GM18511 (cell line): ENCODE measurements around the gene TNF.

Experiments
- ATAC-seq: cut with Tn5 transposase; IDR thresholded peaks from one replicate; pipeline ENCODE4 v1.9.1; 2021; ENCODE audit warnings: mild to moderate bottlenecking, moderate library complexity; ENCODE audit not compliant: unreplicated experiment

TNF gene

DNA sequence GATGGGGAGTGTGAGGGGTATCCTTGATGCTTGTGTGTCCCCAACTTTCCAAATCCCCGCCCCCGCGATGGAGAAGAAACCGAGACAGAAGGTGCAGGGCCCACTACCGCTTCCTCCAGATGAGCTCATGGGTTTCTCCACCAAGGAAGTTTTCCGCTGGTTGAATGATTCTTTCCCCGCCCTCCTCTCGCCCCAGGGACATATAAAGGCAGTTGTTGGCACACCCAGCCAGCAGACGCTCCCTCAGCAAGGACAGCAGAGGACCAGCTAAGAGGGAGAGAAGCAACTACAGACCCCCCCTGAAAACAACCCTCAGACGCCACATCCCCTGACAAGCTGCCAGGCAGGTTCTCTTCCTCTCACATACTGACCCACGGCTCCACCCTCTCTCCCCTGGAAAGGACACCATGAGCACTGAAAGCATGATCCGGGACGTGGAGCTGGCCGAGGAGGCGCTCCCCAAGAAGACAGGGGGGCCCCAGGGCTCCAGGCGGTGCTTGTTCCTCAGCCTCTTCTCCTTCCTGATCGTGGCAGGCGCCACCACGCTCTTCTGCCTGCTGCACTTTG lies at the start of gene TNF:
TNF (plus strand) TSS at position 231 of the 567 bp plus-strand sequence; CDS start at position 408, 177 bp downstream.
- no peak for ATAC-seq

DNA sequence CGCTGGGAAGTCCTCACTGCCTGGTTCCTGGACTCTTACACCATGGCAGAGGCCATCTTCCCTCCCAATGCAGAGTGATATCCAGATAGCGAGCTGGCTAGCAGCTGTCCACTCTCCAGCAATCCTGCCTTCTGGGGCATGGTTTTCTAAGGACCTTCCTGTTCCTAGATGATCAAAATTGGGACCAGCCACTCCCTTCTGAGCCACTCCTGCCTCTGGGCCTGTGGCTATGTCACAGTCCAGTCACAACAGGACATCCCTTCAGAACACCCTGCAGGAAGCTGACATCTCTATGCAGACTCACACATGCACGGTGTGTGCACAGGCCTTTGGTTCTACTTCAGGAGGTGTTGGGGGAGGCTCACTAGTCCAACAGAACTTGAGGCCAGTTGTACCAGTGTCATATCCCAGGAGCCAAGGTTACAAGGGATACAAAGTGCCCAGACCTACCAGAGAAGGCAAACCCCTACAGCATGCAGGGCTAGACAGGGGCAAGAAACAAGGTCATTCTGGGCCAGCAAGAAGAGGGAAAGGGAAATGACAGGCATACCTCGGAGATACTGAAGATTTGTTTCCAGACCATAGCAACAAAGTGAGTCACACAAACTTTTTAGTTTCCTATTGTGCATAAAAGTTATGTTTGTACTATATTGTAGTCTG lies 49.3 kb upstream of the TNF start:
- no peak for ATAC-seq

DNA sequence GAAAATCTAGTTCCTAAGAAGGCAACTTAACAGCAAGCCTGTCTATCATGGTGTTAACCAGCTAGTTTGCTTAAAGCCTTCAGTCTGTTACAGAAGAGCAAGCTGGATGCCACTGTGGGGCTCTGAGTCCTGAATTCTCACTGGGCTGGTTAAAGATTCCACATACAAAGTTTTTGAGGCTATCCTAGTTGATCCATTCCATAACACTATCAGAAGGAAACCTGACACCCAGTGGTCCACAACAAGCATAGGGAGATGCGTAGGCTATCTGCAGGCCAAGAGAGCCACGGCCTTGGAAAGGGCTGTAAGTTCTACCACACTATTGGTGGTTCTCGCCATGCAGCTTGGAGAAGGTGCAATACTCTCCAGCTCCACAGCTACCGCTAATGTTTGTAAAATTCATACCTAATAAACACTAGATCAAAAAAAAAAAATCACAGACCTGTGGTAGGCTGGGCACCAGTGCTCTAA lies 47.0 kb upstream of the TNF start:
- no peak for ATAC-seq

DNA sequence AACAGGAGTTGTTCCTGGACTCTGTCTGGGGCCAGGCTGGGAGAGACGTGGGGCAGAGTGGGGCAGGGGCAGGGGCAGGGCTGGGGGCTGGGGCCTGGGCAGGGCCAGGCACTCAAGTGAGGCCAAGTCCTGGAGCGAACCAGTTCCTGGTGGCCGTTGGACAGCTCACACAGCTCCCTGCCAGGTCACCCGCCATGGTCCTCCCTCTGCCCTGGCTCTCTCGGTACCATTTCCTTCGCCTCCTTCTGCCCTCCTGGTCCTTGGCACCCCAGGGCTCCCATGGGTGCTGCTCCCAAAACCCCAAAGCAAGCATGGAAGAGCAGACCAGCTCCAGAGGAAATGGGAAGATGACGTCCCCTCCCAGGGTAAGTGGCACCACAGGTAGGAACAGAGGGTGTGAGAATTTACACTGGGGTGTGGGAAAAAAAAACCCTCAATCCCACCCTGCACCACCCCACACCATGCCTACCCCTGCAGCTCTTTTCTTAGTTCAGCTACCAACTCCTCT lies 46.5 kb upstream of the TNF start, which contains the start of gene MCCD1:
MCCD1 (plus strand) TSS at position 142 of the 508 bp plus-strand sequence; CDS start at position 195, 53 bp downstream.
- no peak for ATAC-seq

DNA sequence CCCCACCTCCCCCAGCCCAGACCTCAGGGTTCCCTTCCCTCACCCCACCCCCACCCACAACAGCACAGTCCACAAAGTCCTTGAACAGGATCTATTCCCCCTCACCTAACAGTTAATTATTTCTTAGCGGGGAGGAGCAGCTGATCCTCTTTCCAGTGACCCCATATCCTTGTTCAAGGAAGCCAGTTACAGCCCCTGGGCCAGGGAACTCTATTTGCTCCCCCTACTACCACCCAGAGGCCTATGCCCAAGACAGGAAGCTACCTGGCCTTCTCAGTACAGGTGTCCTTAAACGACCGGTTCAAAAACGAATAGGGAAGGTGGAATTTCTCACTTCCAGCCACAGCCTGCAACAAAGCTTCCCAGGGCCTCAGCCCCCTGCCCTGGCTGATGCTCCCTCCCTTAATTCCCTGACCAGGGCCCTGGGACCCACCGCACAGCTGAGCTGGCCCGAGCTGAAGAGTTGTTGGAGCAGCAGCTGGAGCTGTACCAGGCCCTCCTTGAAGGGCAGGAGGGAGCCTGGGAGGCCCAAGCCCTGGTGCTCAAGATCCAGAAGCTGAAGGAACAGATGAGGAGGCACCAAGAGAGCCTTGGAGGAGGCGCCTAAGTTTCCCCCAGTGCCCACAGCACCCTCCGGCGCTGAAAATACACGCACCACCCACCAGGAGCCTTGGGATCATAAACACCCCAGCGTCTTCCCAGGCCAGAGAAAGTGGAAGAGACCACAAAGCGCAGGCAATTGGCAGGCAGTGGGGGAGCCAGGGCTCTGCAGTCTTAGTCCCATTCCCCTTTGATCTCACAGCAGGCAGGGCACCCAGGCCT lies 45.8 kb upstream of the TNF start:
- ATAC-seq = no peak

DNA sequence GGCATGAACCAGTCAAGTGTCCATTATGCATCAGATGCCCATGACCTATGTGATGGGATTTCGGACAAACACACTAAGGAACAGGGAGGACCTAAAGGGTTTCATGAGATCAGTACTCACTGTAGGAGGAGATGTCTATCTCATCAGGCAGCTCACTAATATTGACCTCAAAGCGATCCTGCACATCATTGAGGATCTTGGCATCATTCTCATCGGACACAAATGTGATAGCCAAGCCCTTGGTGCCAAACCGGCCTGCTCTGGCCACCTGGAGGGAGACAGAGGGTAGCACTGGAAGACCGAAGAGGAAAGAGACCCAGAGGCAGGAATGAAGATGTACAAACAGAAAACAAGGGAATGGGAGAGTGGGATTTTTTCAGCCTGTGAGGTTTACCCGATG lies 44.7 kb upstream of the TNF start:
- ATAC-seq = no peak

DNA sequence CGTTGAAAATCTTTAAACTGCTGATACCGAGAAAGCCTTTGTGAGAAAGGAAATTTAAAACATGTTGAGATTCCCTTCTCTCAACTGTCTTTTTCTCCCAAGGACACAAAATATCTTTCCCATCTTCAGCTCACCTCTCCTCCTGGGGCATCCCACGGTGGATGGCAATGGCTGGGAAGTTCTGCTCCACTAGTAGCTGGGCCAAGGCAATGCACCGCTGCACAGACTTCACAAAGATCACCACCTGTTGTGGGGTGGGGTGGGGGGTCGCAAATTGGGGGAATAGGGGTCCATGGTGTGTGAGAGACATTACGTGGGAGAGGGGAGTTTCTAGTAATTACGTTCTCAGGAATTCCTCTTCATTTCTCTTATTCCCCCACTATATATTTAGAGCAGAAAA lies 44.2 kb upstream of the TNF start:
- no peak for ATAC-seq

DNA sequence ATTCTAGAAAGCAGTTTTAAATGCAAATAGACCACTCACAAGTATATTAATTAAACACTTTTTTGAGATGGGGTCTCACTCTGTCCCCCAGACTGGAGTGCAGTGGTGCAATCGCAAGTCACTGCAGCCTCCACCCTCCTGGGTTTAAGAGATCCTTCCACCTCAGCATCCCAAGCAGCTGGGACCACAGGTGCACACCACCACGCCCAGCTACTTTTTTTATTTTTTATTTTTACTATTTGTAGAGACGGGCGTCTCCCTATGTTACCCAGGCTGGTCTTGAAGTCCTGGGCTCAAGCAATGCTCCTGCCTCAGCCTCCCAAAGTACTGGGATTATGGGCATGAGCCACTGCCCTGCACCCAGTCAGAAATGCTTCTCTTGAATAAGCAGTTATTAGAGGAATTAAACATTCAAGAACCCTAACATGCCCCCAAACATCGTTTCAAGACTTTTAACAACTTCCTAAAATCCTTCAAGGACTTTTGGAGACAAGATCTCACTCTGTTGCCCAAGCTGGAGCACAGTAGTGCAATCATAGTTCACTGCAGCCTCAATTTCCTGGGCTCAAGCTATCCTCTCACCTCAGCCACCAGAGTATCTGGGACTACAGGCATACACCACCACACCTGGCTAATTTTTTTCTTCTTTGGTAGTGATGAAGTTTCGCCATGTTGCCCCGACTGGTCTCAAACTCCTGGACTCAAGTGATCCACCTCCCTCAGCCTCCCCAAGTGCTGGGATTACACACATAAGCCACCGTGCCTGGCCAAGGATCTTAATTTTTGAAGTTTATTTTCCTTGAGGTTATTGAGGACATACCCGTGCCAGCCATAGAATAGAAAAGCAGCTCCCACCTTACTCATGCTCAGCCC lies 43.4 kb upstream of the TNF start:
- no peak for ATAC-seq

DNA sequence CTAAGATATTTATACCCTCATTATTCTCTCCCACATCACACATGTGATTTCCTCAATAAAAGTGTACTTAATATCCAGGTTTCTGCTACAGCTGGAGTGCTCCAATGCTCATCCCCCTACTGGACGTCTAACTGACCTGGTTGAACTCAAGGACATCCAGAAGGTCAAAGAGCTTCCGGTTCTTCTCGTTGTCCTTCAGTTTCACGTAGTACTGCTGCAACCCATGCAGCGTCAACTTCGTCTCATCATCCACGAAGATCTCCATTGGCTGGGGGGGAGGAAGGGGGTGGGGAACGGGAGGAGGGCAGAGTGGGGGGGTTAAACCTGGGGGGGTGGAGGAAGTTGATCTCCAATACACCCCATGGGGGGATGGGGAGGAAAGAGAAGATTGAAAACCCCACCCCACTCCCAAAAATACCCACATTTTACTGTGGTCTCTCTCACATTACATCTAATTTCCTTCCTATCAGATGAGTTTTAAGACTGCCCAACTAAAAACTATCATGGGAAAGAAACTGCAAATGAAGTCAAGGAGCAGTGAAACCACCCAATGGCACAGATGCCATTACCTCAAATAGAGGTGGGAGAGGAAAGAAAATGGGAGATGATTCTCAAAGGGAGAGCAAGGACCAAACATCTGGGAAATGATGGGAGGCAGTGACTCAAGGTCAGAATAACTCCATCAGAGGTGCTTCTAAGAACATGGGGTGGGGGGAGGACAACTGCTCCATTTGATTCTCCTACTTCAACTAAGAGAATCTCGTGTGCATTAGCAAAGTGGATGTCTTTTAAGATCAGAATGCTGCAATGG lies 42.5 kb upstream of the TNF start:
- ATAC-seq = no peak

DNA sequence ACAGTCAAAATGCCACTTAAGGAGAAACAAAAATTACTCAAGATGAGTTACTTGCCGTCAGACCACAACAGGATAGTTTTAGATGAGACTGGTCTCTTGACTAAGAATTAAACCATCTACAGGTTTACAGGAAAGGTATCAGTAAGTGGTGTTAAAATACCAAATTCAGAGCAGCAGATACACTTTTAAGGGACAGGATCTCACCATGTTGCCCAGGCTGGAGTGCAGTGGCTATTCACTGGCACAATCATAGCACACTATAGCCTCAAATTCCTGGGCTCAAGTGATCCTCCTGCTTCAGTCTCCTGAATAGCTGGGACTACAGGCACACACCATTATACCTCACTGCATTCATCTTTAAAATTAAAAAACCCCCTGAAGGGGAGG lies 41.9 kb upstream of the TNF start:
- ATAC-seq = no peak

DNA sequence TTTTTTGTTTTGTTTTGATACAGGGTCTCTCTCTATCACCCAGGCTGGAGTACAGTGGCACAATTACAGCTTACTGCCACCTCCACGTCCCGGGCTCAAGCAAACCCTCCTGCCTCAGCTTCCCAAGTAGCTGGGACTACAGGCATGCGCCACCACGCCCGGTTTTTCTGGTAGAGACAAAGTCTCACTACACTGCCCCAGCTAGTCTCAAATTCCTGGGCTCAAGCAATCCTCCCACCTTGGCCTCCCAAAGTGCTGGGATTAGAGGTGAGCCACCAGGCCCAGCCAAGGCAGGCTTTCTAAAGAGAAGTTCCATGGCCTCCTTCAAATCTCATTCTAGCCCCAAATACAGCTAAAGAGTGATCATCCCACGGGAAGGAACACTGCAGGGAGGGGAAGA lies 41.4 kb upstream of the TNF start:
- no peak for ATAC-seq

DNA sequence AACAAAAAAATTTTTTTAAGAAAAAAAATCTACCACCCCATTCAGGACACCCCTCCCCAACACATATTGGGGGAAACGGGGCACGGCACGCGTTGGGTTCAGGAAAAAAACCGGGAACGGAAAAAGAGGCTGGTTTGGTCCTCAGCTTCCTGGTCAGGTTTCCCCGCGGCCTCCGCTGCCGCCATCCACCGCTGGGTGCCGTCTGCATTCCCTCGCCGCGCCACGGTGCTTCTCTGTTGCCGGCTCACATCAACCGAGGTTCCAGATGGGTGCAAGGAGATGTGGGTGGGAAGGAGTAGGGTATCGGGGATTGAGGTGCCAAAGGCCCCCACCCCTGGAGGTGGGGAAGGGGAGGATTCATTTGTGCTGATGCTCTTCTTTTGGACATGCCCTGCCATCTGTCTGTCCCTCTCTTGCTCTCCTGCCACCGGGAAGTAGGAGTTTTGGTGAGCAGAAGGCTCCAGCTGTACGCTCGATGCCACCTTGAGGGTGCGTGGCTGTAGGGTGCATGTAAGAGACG lies 40.8 kb upstream of the TNF start:
- no peak for ATAC-seq

DNA sequence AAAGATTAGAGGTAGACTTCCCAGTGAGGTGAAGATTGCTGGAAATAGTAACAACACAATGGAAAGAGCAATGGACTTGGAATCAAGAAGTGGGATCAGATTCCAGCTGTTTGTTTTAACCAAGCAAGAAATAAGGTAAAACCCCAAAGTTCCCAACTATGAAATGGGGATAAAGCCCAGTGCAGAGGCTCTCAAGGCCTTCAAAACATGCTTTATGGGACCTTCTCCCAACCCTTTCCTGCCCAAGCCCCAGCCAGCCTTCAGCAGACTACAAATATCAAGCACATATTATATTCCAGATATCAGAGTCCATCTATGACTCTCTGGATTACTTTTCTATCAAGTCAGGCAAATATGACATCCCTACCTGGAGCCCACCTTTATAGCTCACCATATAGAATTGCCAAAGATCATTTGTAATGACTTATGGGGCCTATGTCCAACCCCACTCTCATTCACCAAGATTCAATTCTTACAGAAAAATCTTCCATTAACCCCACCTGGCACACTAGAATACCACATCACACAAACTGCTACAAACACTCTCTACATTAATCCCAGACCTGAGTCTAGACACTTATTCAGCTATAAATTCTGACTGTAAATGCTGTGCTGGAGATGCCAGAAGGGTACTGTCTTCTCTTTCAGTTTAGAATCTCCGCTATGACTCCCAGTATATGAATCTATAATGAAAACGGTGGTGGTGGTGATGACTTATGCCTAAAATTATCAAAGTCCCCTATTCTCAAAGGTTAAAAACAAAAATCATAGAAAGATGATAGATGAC lies 39.6 kb upstream of the TNF start:
- ATAC-seq = no peak

DNA sequence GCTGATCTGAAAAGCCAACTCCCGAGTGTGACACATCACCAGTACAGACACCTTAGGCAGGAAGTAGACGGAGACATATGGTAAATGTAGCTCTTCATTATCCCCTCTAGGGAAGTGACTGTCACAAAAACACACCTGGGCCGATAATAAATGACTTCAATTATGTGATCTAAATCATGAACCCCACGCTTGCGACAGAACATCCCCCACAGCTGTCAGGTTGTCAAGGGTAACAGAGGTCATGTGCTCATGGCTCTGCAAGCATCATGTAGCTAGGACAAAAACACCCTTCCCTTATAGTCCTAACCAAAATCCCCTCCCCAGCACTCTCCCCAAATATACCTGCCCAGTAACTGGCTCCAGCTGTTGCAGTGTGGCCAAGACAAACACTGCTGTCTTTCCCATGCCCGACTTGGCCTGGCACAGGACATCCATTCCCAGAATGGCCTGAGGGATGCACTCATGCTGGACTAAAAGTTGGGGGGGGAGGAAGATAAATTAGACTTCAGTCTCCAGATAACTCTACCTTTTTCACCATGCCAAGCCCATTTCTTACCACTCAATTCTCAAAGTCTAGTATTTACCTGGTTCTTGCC lies 36.5 kb upstream of the TNF start:
- no peak for ATAC-seq

DNA sequence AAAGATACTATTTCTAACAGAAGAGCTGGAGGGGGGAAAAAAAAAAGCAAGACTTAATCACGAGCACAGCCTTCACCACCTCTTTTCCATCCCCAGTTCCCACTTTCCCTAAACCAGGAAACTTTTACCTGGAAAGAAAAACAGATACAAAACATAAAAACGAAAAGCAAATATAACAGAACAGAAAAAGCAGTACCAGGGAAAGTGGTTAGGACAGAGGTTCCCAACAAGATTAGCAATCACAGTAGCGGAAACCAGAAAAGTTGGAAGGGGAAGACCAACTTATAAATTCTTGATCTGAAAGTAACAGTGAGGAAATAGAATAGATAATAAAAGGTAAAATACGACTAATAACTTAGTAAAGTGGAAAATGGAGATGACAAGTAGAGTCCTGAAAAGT lies 34.7 kb upstream of the TNF start:
- ATAC-seq = no peak

DNA sequence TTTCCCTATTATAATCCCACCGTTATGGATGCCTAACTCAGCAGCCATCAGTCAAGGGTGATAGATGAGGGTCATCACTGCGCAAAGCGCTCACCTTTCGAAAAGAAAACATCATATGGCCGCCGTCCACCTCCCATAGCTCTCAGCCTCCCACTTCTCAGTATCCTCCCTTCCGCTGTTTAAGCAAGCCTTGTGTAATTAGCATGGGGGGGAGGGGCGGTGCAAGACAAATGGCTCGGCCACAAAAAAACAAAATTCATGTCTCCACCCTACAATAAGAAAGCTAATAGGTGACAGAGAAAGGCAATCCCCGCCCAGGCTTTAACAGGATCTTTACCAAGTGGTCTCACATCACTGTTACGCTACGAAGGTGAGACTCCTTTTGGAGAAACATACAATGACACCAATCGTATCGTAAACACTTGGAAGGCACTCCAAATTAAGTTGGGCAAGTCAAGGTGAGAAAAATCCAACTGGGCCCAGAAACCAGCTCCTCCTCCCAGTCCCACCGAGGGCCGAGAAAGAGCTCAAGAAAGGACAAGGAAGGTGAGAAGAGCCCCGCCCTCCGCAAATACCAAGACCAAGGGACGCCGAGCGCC lies 34.2 kb upstream of the TNF start:
- no peak for ATAC-seq

DNA sequence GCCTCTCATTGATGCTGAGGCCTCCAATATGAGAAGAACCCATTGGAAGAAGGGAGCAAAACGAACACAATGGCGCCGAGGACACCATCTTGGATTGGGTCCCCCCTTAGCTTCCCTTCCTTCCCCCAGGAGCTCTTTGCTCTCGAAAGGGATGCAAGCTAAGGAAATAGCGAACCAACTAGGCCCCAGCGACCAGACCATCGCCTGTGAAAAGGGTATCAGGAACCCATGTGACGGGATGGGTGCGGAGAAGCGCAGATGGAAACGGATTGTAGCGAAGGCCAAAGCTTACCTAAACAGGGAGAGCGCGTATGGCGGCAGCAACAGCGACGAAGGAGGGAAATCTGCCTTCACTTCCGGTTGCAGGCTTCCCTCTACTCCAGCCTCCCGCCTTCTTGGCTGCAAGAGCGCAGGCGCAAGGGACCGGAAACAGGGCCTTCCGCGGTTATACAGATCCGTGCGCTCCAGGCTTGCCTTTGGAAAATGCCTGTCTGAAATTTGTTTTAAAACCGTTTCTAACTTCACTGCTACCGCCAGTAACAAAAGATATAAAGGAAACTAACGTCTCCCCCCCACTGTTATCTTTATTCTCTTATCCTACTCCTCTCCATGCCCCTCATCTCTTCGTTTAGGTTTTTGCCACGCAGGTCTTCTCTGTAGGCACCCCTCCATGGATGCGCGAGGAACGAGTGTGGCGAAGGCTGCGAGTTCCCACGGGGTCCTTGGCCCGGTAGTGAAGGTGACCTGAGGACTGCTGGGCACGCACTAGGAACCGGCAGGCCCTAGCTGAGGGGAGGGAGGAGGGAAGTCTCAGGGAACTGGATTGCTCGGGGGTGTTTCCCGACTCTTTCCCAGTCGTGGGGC lies 33.5 kb upstream of the TNF start, which contains the start of gene DDX39B:
DDX39B (minus strand) TSS at position 346 of the 864 bp plus-strand sequence. CDS start 1,471 bp downstream, outside the sequence.
- ATAC-seq = peak; percentile 80
